ENCODE data around the gene FAAH.
"Not testable (repeated sequence)": the region's sequence is repeated elsewhere in the genome, so short reads cannot be mapped to it uniquely, and the experiment has no call there.

The FAAH gene

DNA sequence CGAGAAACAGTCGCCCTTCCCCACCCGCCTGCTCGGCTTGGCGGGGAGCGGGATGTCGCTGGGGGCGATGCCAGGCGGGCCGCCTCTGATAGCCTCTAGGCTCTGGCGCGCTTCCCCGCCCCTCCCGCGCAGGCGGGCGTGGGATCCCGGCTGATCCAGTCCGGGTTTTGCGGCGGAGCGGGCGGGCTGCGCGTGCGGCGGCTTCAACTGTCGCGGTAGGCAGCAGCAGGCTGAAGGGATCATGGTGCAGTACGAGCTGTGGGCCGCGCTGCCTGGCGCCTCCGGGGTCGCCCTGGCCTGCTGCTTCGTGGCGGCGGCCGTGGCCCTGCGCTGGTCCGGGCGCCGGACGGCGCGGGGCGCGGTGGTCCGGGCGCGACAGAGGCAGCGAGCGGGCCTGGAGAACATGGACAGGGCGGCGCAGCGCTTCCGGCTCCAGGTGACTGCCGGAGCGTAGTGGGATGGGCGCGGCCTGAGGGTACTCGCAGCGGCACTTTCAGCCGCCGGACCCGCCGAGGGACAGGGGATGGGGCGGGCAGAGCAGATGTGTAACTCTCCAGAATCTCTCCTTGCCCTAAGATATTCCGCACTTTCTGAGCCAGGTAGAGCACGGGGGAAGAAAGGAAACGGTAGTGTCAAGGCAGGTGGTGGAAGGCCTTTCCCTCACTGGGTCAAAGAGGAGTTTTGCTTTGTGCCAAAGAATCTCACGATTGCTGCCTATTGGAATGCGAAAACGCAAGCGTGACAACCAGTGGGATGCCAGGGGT lies at the start of gene FAAH:
Gene FAAH (plus strand): TSS at position 210 of the 764 bp plus-strand sequence. CDS start 32 bp downstream, at position 242.
- DNase-seq: peak; percentile 46

DNA sequence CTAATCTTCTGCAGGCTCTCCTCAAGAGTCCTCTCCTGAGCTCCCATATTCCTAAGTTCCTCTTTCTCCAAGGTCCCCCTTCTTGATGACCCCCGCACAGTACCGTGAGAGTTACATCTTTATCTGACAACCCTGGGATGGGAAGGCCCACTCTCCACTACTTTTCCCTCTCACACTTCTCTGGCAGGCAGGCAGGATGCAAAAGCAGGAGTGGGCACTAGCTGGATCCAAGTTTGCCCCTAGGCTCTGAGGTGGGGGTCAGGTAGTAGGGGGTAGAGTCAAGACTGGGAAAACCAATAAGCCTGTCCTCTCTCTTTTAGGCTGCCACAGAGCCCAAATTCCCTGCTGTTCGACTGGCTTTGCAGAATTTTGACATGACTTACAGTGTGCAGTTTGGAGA lies 49.6 kb upstream of the FAAH start:
- no peak for DNase-seq

DNA sequence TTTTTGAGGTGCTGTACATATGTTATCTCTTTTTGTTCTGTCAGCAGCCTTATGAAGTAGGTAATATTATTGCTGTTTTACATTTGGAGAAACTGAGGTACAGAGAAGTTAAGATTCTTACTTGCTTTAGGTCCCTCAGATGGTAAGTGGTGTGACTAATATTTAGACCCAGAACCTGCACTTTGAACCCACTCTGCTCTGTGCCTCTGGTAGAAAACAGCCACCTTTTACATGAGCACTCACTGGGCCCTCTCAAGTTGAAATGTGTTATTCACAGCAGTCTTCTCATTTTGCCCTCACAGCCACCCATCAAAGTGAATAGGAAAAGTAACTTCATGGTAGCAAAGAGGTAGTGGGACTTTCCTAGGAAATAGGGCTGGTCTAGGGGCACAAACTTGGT lies 48.8 kb upstream of the FAAH start:
- no peak for DNase-seq

DNA sequence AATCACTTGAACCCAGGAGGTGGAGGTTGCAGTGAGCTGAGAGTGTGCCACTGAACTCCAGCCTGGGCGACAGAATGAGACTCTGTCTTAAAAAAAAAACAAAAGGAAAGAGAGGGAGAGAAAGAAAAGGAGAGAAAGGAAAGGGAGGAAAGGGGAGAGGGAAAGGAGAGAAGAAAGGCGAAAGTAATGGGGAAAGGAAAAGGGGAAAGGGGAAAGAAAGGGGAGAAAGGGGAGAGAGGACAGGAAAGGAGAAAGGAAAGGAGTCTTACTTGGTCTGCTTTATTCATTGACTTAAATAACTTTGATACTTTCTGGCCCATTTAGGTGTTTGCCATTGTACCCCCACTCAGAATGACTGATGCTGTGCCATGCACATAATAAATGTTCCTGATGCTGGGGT lies 41.8 kb upstream of the FAAH start:
- DNase-seq: no peak

DNA sequence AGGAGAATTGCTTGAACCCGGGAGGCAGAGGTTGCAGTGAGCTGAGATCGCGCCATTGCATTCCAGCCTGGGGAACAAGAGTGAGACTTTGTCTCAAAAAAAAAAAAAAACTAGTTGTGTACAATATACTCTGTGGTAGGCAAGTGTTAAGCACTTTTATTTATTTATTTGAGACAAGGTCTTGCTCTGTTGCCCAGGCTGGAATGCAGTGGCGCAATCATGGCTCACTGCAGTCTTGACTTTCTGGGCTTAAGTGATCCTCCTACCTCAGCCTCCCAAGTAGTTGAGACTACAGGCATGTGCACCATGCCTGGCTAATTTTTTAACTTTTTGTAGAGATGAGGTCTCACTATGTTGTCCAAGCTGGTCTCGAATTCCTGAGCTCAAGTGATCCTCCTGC lies 38.2 kb upstream of the FAAH start:
- DNase-seq: not testable (repeated sequence)

DNA sequence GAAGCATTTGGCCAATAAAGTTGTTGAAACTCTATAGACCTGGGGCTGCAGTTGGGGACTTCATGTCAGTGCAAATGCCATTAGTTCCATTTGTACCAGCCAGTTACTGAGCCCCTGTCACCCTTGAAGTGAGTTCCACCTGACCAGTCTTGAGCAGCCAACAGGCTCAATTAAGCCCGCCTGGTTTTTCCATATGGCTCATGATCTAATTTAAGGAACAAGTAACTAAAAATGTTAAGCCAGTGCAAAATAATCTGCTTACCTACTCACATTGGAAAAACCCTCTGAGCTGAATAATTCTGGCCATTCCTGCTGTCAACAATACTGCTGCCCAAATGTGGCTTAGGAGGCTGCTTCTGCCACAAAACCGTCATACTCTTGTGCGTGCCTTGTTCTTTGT lies 32.0 kb upstream of the FAAH start:
- no peak for DNase-seq

DNA sequence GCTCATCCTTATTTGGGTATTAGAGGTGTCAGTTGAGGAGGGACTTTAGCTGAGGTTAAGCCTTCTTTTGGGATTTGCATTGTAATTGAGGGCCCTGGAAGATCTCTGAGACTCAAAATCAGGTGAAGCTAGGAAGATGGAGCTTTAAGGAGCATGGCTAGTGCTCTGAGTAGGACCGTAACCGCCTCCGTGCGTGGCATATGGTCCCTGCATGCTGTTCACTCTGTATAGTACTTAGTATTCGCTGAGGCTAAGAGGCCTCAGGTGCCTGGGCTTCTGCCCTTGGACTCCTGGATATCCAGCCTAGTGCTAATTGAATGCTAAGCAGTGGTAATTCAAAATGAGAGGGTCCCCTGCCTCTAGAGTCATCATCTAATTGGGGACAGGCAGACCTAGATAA lies 31.0 kb upstream of the FAAH start:
- no peak for DNase-seq

DNA sequence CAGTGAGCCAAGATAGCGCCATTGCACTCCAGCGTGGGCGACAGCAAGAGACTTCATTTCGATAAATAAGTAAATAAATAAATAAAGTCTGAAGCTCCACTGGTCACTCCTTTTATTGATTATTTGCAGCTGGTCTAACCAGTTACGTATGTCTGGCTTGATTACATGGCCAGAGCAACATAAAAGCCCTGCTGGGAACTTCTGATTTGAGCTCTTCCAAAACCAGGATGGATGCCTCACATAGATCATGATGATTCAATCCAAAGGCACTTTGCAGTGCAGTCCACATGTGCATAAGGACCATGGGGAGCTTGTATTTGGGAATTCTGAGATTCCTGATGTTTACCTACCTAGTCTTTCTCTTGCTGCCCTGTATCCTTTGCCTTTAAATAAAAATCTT lies 29.5 kb upstream of the FAAH start:
- no peak for DNase-seq

DNA sequence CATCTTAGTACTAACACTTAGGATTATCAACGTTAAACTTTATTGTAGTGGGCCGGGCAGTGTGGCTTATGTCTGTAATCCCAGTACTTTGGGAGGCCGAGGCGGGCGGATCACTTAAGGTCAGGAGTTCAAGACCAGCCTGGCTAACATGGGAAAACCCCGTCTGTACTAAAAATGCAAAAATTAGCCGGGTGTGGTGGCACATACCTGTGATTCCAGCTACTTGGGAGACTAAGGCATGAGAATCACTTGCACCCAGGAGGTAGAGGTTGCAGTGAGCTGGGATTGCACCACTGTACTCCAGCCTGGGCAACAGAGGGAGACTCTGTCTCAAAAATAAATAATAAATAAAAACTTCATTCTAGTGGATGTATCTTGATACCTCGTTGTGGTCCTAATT lies 28.3 kb upstream of the FAAH start:
- DNase-seq: not testable (repeated sequence)

DNA sequence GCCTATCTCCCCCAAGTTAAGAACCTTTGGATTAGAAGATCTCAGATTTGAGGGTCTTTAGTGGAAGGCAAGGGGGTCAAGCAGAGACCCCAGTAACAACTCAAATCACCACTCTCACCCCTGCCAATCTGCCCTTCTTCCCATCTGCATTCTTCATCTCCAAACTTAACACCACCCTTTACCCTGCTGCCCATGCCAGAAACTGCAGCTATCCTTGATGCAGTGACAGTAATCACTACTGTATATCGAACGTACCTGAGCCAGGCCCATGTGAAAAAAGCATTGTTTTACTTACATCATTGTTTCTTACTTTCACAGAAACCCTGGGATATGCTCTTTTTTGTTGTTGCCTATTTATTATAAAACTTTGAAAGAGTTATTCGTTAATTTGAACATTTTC lies 27.0 kb upstream of the FAAH start:
- DNase-seq: no peak

DNA sequence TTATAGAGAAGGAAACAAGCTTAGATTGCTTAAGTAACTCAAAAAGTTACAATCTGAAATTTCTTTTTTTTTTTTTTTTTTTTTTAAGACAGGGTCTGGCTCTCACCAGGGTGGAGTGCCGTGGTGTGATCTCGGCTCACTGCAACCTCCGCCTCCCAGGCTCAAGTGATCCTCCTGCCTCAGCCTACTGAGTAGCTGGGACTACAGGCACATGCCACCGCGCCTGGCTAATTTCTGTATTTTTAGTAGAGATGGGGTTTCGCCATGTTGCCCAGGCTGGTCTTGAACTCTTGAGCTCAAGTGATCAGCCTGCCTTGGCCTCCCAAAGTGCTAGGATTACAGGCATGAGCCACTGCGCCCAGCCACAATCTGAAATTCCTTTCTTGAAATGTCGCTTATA lies 26.4 kb upstream of the FAAH start:
- not testable (repeated sequence) for DNase-seq

DNA sequence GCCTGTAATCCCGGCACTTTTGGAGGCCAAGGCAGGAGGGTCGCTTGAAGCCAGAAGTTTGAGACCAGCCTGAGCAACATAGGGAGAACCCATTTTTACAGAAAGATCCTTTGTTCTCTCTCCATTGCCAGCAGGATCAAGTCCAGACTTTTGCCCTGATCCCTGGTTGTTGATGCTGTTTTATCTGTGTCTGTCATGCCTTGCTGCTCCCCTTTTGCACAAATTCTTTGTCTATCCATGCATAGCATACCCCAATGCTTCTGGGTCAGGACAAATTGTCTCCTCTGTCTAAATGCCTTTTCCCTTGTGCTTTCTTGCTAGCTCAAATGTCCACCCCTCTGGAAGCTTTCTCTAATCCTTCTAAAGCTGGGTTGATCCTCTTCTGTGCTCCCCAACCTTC lies 25.3 kb upstream of the FAAH start:
- no peak for DNase-seq

DNA sequence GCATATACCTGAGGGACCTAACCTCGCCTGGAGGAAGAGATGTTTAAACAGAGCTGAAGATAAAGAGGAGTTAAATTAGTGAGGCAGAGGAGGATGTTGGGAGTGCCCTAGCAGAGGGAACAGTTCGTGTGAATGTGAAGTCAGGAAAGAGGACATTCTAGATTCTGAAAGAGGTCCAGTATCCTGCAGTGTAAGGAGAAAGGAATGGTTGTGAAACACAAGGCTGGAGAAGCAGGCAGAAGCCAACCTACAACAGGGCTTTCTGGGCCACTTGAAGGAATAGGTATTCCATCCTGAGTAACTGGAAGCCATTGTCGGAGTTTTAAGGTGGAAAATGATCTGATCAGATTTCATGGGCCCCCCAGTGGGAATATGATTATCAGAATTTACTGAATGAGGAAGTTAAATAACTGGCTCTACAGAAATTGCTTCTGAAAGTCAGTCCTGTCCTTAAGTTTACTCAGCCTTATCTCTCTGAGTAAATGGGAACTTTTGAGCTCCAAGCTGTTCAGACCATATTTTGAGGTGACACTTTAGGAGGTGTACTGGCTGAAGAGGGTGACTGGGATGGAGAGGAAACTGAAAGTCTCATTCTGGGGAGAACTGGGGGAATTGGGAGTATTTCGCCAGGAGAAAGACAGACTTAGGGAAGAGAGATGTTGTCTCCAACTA lies 24.4 kb upstream of the FAAH start:
- DNase-seq: no peak

DNA sequence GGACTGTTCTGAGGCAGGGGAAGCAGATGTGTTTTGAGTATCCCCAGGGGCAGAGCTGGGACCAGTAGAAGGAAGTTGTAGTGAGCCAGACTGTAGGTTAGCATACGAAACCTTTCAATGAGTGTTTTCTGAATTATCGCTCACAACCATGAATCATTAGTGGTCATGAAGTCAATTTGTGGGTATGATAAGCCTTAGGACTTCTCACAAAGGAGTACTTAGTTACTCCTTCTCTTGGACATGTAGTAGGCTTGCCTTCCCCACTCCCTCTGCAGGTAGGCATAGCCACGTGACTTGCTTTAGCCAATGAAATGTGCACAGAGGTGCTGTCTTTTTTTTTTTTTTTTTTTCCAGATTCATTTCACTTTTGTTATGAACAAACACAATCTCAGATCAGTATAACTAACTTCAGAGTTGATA lies 23.9 kb upstream of the FAAH start:
- DNase-seq: peak; percentile 79

DNA sequence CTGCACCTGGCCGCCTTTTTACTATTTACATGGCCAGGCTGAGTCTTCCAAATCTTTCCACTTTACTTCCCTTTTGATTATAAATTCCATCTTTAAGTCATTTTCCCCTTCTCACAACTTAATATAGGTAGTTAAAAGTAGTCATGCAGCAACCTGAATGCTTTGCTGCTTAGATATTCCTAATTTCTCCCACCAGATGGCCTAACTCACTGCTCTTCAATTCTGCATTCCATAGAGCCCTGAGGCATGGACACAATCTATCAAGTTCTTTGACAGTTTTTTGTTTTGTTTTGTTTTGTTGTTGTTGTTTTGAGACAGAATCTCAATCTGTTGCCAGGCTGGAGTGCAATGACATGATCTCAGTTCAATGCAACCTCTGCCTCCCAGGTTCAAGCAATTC lies 21.7 kb upstream of the FAAH start:
- no peak for DNase-seq

DNA sequence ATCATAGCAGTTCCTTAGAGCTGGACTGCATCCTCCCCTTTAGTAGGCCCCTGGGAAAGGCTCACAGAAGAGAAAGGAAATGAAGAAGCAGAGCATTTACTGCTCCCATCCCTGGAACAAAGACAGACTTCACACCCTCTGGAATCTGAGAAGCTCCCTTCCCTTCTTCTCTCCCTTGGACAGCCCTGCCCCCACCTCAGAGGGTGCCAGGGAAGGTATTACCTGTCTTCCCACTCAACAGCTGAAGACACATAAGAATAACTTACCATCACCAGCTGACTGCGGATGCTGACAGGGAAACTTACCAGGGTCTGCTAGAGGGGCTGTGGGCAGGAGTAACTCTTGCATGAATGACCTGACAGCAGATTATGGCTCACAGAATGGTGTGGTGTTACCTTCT lies 14.1 kb upstream of the FAAH start:
- DNase-seq: no peak

DNA sequence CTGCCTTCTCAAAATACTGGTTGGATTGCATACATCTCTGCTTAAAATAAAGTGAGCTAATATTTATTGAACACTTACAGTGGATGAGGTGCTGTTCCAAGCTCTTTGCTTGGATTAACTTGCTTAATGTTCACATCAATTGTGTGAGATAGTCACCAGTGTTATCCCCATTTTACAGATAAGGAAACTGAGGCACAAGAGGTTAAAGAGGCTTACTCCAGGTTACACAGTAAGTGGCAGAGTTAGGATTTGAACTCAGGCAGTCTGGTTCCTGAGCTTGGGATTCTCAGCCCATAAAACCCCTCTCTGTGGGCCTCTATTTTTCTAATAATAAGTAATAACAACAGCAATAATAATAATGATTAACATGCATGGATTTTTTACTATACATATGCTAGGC lies 13.6 kb upstream of the FAAH start:
- no peak for DNase-seq

DNA sequence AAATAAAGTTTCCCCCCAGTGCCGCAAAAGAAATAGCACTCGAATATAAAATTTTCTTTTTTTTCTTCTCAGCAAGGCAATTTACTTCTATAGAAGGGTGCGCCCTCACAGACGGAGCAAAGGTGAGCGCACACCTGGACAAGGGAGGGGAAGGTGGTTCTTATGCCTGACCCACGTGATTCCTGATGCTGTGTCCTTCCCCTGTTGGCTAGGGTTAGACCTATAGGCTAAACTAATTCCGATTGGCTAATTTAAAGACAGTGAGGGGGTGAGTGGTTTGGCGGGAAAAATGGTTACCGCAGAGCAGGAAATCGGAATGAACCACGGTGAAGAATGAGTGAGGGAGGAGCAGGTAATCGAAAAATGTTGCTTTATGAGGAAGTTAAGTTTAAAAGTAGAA lies 607 bp upstream of the FAAH start:
- no peak for DNase-seq

DNA sequence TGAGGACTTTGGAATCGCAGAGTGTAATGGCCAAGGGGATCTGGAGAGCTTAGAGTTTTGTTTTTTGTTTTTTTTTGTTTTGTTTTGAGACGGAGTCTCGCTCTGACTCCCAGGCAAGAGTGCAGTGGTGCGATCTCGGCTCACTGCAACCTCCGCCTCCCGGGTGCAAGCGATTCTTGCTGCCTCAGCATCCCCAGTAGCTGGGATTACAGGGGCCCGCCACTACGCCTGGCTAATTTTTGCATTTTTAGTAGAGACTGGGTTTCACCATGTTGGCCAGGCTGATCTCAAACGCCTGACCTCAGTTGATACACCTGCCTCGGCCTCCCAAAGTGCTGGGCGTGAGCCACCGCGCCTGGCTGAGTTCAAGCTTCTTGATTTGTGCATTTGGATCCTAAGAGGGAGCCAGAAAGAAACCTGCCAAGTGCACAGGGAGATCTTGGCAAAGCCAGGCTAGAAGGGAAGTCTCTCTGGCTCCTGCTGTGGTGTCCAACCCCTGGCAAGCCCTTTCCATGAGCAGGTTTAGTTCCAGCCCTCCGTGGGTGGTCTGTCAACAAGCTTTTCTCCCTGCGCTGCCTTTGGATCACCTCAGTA lies 852 bp downstream of the FAAH start:
- no peak for DNase-seq

DNA sequence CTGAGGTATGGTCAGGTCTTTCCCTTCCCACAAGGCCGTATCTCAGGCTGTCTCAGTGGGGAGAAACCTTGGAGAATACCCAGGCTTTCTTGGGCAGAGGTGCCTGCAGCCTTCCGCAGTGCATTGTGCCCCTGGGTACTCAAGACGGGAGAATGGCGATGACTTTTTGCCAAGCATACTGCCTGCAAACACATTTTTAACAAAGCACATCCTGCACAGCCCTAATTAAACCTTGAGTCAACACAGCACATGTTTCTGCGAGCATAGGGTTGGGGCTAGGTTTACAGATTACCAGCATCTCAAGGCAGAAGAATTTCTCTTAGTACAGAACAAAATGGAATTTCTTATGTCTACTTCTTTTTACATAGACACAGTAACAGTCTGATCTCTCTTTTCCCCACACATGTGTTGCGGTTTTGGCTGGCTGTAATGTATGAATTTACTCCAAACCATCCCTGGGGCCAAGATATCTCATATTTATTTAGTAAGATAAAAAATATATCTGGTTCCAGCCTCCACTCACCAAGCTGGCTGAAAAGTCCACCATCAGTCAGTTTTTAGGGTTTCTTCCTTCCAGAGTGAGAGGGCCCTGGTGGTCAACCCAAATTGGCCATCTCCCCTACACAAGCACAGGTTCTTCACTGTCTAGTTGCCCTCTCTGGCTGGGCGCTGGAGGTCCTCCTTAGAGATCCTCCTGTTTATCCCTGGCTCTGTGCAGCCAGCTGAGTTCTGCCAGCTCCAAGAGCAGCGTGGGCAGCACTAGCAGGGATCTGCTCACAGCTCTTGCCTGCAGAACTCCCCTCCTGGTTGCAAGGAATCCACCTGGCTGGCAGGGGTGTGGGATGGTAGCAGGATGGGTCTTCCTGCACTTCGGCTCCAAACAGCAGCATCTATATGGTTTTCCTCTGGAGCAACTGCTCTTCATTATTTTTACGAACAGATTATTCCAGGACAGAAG lies 2.6 kb downstream of the FAAH start:
- DNase-seq: no peak

DNA sequence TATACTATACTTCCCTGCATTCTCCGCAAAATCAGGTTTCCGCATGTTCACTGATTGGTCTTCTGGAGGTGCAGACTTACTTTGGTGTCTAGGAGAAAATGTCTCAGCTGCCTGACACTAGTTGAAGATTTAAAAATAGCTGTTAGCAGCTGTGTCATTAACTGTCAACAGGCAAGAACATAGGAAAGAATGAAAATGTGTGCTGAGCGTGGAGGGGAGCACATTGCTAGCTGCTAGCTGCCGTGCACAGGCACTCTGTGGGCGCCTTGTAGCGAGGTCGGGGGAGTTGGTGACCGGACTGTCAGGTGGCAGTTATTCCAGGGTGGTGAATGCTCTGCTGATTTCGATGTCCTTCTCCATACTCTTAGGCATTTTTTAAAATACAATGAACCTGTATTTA lies 5.2 kb downstream of the FAAH start:
- DNase-seq: no peak

DNA sequence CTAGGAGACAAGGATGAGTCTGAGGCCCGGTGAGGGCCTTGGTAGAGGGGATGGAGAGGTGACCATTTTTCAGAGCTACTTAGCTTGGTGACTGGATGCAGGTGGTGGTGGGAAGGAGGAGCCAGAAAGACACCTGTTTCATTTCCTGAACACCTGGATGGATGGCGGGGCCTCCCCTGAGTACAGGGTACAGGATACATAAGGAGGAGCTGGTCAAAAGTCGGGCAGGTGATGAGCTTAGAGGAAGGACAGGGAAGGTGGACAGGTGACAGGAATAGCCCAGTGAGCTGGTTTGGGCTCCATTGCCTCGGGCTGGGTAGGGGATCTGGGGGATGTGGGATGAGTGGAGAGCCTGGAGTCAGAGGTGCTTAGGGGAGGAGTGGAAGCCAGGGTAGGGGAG lies 6.3 kb downstream of the FAAH start:
- DNase-seq: no peak
